Adipocyte (in vitro differentiated cells): Measurements from ENCODE around the gene AFF3.
A peak's percentile ranks its signal among the peaks of the same experiment; 100 is the strongest.

Experiments
- DNase-seq: peaks from one replicate; pipeline ENCODE4 v3.0.0-alpha.2; 2015; ENCODE audit warnings: low read depth
- H3K27me3 ChIP-seq: replicated peaks from 2 replicates; pipeline ENCODE4 v1.7.0; 2013; ENCODE audit warnings: mild to moderate bottlenecking, low read length, moderate library complexity; ENCODE audit not compliant: control insufficient read depth, insufficient read depth
- H3K36me3 ChIP-seq: 2 replicates; pipeline ENCODE4 v1.7.0; 2013; ENCODE audit warnings: low read length, mild to moderate bottlenecking, moderate library complexity; ENCODE audit not compliant: control insufficient read depth, insufficient read depth, severe bottlenecking
- H3K4me1 ChIP-seq: 2 replicates; pipeline ENCODE4 v1.7.0; 2013; ENCODE audit warnings: mild to moderate bottlenecking, low read length, moderate library complexity; ENCODE audit not compliant: control insufficient read depth, insufficient read depth
- H3K4me3 ChIP-seq: 2 replicates; pipeline ENCODE4 v1.7.0; 2013; ENCODE audit warnings: mild to moderate bottlenecking, low read length, moderate library complexity
- H3K9ac ChIP-seq: 2 replicates; pipeline ENCODE4 v1.7.0; 2013; ENCODE audit warnings: mild to moderate bottlenecking, low read length, moderate library complexity
- H3K9me3 ChIP-seq: 2 replicates; pipeline ENCODE4 v1.7.0; 2013; ENCODE audit warnings: mild to moderate bottlenecking, low read length, moderate library complexity; ENCODE audit not compliant: control insufficient read depth

The AFF3 gene

GRCh38 chr2:100004348-100004884, 138.0 kb downstream of the AFF3 start:
- DNase-seq = no peak
- H3K4me3 ChIP-seq = no peak overlapping the region
- H3K4me1 ChIP-seq = peaks cover 3% of the 10 kb centered on the region
- no peaks in the 10 kb centered on the region for H3K36me3 ChIP-seq
- peaks cover 13% of the 10 kb centered on the region for H3K27me3 ChIP-seq
- no peaks in the 10 kb centered on the region for H3K9me3 ChIP-seq
- H3K9ac ChIP-seq = no peak overlapping the region

DNA sequence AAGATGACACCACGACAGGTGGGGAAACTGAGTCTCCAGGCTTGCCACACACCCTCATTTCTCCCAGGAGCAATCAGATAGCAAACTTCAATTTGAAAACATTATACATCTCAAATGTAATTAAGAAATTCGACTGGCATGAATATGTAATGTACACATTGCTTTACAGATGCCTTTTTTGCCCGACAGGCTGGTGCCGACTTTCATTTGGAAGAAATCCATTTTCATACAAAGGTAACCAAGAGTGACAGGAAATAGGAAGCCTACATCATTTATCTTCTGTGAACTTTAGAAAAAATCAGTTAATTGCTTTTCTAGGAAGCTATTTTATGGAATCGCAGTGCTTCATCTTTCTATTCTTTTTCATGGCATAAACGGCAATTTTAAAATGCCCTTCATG, 140.3 kb downstream of the AFF3 start:
- Histone ChIP-seq H3K9me3 (no peaks in the 10 kb centered on the region), H3K4me1 (no peaks in the 10 kb centered on the region), H3K4me3 (no peak overlapping the region), H3K36me3 (no peaks in the 10 kb centered on the region), H3K9ac (no peak overlapping the region), H3K27me3 (peaks cover 15% of the 10 kb centered on the region)
- DNase-seq = no peak

GRCh38 chr2:100000915-100001707, 141.3 kb downstream of the AFF3 start:
- Histone ChIP-seq H3K9me3 (no peaks in the 10 kb centered on the region), H3K4me1 (no peaks in the 10 kb centered on the region), H3K9ac (no peak overlapping the region), H3K27me3 (peaks cover 11% of the 10 kb centered on the region), H3K4me3 (no peak overlapping the region), H3K36me3 (no peaks in the 10 kb centered on the region)
- no peak for DNase-seq

DNA sequence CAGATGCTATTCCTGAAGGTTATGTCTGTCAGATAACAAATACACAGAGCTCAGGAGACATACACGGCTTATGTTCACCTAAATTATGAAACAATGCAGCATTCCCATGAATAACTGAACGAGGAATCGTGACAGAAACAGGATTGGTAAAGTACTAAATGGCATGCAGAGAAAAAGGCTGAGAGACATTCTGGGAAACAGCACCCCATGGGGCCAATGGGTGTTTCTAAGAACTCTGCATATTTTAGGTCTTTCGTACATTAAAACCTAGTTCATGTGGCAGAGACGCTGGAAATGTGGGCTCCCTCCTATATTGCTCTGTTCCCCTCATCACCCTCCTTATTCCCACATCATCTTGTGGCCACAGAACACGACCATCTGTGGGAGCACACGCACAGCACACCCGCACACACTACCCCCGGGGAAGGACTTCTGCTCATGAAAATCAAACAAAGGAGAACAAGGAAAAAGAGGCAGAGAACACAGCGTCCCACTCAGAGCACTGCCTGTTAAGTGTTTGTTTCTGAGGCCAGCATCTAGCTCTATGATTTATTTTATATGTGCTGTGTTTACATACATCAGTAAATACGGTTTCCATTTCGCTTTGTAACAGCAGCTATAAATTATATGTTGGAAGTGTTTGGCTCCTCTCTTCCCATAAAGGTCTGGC, 143.6 kb downstream of the AFF3 start:
- DNase-seq = no peak

DNA sequence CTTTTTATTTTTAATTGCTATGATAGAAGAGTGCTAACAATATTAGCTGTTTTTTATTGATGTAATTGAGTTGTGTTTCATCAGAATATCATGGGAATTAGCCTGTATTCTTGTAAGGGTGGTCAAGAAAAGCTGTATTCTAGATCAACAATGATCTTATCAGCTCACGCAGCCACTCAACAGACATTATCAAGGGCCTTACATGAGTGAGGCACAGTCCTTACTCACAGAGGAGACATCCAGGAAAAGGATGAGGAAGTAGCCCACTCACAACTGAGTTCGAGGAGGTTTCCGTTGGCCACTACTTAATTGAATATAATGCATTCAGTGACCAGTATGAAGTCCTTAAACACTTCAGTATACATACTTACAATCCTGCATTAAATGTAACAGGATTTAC, 152.5 kb downstream of the AFF3 start:
- Histone ChIP-seq H3K4me3 (no peak overlapping the region), H3K9ac (no peak overlapping the region), H3K36me3 (no peaks in the 10 kb centered on the region), H3K4me1 (peaks cover 4% of the 10 kb centered on the region), H3K9me3 (no peaks in the 10 kb centered on the region), H3K27me3 (peaks cover 2% of the 10 kb centered on the region)
- no peak for DNase-seq

More for the DNA sequence above, 143.6 kb downstream of the AFF3 start:
- Histone ChIP-seq H3K36me3 (no peaks in the 10 kb centered on the region), H3K9ac (no peak overlapping the region), H3K9me3 (no peaks in the 10 kb centered on the region), H3K4me1 (no peaks in the 10 kb centered on the region), H3K4me3 (no peak overlapping the region), H3K27me3 (peaks cover 11% of the 10 kb centered on the region)

DNA sequence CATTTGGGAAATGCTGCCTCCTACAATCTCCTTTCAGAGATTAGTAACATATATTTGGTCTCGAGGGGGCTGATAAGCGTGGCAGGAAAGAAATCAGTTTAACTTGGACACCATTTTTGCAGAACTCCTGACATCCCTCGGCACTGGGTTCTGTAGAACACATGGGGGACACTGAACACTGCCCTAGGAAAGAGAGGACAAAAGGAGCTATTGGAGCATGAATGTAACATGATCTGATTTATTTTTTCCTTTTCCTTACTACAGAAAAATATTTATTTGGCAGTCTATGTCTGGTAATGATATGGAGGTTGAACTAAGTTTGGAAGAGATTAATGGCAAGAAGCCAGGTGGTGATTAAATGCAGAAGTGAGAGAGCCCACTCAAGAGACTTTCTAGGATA, 153.8 kb downstream of the AFF3 start:
- Histone ChIP-seq H3K36me3 (no peaks in the 10 kb centered on the region), H3K27me3 (peaks cover 2% of the 10 kb centered on the region), H3K9me3 (no peaks in the 10 kb centered on the region), H3K4me3 (no peak overlapping the region), H3K4me1 (peaks cover 6% of the 10 kb centered on the region), H3K9ac (no peak overlapping the region)
- peak; percentile 46 for DNase-seq

GRCh38 chr2:99987160-99987559, 155.2 kb downstream of the AFF3 start:
- DNase-seq = no peak
- no peaks in the 10 kb centered on the region for H3K27me3 ChIP-seq
- H3K9ac ChIP-seq = no peak overlapping the region
- no peaks in the 10 kb centered on the region for H3K9me3 ChIP-seq
- H3K4me3 ChIP-seq = no peak overlapping the region
- H3K4me1 ChIP-seq = peaks cover 6% of the 10 kb centered on the region
- no peaks in the 10 kb centered on the region for H3K36me3 ChIP-seq

- Histone ChIP-seq H3K4me1 (peaks cover 6% of the 10 kb centered on the region), H3K9ac (no peak overlapping the region), H3K4me3 (no peak overlapping the region), H3K9me3 (no peaks in the 10 kb centered on the region), H3K27me3 (no peaks in the 10 kb centered on the region), H3K36me3 (no peaks in the 10 kb centered on the region)
- peak; percentile 88 for DNase-seq
Observed at GRCh38 chr2:99984799-99985515, 157.4 kb downstream of the AFF3 start.

DNA sequence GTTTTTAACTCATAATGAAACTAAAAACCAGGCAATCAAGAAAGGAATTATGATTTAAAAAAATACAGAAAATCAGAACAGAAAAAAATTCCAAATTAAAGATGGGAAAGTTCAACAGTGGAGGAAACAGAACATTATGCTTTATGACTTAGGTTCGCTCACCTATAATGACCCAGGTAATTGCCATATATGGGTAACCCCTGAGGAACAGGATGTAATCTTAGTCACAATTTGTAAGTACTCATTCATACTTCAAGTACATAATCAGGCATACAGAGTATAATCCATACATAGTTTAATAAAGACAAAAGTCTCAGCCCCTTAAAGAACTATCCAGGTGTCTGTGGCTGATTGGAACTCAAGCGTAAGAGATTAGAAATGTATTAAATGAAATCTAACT, 159.6 kb downstream of the AFF3 start:
- Histone ChIP-seq H3K9me3 (no peaks in the 10 kb centered on the region), H3K9ac (no peak overlapping the region), H3K27me3 (no peaks in the 10 kb centered on the region), H3K4me1 (peaks cover 6% of the 10 kb centered on the region), H3K4me3 (no peak overlapping the region), H3K36me3 (no peaks in the 10 kb centered on the region)
- DNase-seq = no peak

GRCh38 chr2:99981840-99982239, 160.6 kb downstream of the AFF3 start:
- no peak overlapping the region for H3K4me3 ChIP-seq
- H3K9me3 ChIP-seq = no peaks in the 10 kb centered on the region
- no peaks in the 10 kb centered on the region for H3K36me3 ChIP-seq
- H3K4me1 ChIP-seq = peaks cover 6% of the 10 kb centered on the region
- DNase-seq = no peak
- H3K9ac ChIP-seq = no peak overlapping the region
- no peaks in the 10 kb centered on the region for H3K27me3 ChIP-seq

GRCh38 chr2:99980176-99980575, 162.2 kb downstream of the AFF3 start:
- Histone ChIP-seq H3K4me1 (peaks cover 5% of the 10 kb centered on the region), H3K9ac (no peak overlapping the region), H3K9me3 (no peaks in the 10 kb centered on the region), H3K36me3 (no peaks in the 10 kb centered on the region), H3K27me3 (no peaks in the 10 kb centered on the region), H3K4me3 (no peak overlapping the region)
- DNase-seq = no peak
